Activated CD8-positive, alpha-beta memory T cell treated with anti-CD3 and anti-CD28 coated beads for 48 hours (primary cell): ENCODE measurements around the gene CEP44.
"Not testable (repeated sequence)": the region's sequence is repeated elsewhere in the genome, so short reads cannot be mapped to it uniquely, and the experiment has no call there.

Source experiments
- DNase-seq, 3 experiments: peaks; one replicate each; pipeline ENCODE4 v3.0.0-alpha.2; 2020; ENCODE audit warnings: low read depth in 2 of 3, low spot score in 2 of 3

CEP44 gene

GRCh38 chr4:174277433-174277832 lies 6.3 kb upstream of the CEP44 start:
- no peak for DNase-seq

GRCh38 chr4:174278467-174278866 lies 5.2 kb upstream of the CEP44 start:
- DNase-seq = no peak

GRCh38 chr4:174279433-174280155 lies 4.1 kb upstream of the CEP44 start:
- DNase-seq = no peak

GRCh38 chr4:174281182-174281737 lies 2.5 kb upstream of the CEP44 start:
- DNase-seq = no peak

GRCh38 chr4:174281901-174282300 lies 1.8 kb upstream of the CEP44 start:
- DNase-seq = no peak

- DNase-seq = peak; percentile 27 to 44 (median 44)
Observed at GRCh38 chr4:174282836-174283506, 740 bp upstream of the CEP44 start.

GRCh38 chr4:174284487-174284886 lies 776 bp downstream of the CEP44 start:
- no peak for DNase-seq

- DNase-seq = no peak
Observed at GRCh38 chr4:174286870-174287269, 3.2 kb downstream of the CEP44 start.

- DNase-seq = no peak
Observed at GRCh38 chr4:174292473-174292872, 8.8 kb downstream of the CEP44 start.

- not testable (repeated sequence) for DNase-seq
Observed at GRCh38 chr4:174294641-174295040, 10.9 kb downstream of the CEP44 start.

GRCh38 chr4:174295142-174295541 lies 11.4 kb downstream of the CEP44 start:
- not testable (repeated sequence) for DNase-seq

- no peak for DNase-seq
Observed at GRCh38 chr4:174303687-174304086, 20.0 kb downstream of the CEP44 start.

GRCh38 chr4:174304664-174305063 lies 21.0 kb downstream of the CEP44 start:
- no peak for DNase-seq

GRCh38 chr4:174305961-174306360 lies 22.2 kb downstream of the CEP44 start:
- DNase-seq = no peak

GRCh38 chr4:174307694-174308093 lies 24.0 kb downstream of the CEP44 start:
- DNase-seq = no peak

GRCh38 chr4:174312993-174313392 lies 29.3 kb downstream of the CEP44 start:
- no peak for DNase-seq

GRCh38 chr4:174314274-174314673 lies 30.6 kb downstream of the CEP44 start:
- DNase-seq = no peak

- DNase-seq = no peak
Observed at GRCh38 chr4:174314770-174315169, 31.1 kb downstream of the CEP44 start.

GRCh38 chr4:174316546-174316945 lies 32.8 kb downstream of the CEP44 start:
- no peak for DNase-seq

- DNase-seq = no peak
Observed at GRCh38 chr4:174316954-174317353, 33.2 kb downstream of the CEP44 start.

- no peak for DNase-seq
Observed at GRCh38 chr4:174317531-174317930, 33.8 kb downstream of the CEP44 start.
